Brain pericyte (primary cell): ENCODE data around the gene RETREG1.
"Not testable (repeated sequence)": the region's sequence is repeated elsewhere in the genome, so short reads cannot be mapped to it uniquely, and the experiment has no call there.

ENCODE experiments used
- DNase-seq: peaks from one replicate; pipeline ENCODE4 v3.0.0-alpha.2; 2012; ENCODE audit warnings: low read depth, low spot score

RETREG1 gene

GRCh38 chr5:16486711-16487111, 130.1 kb downstream of the RETREG1 start:
- no peak for DNase-seq

GRCh38 chr5:16485656-16486055, 131.1 kb downstream of the RETREG1 start:
- no peak for DNase-seq

- DNase-seq = no peak
These were observed 132.7 kb downstream of the RETREG1 start for GRCh38 chr5:16484081-16484480.

- no peak for DNase-seq
These were observed 133.4 kb downstream of the RETREG1 start for GRCh38 chr5:16483361-16483760.

GRCh38 chr5:16482891-16483290, 133.9 kb downstream of the RETREG1 start:
- DNase-seq = no peak

GRCh38 chr5:16480821-16481538, 135.8 kb downstream of the RETREG1 start:
- DNase-seq = no peak

- no peak for DNase-seq
These were observed 136.7 kb downstream of the RETREG1 start for GRCh38 chr5:16480144-16480543.

GRCh38 chr5:16477541-16477940, 139.3 kb downstream of the RETREG1 start:
- no peak for DNase-seq

- not testable (repeated sequence) for DNase-seq
These were observed 140.4 kb downstream of the RETREG1 start for GRCh38 chr5:16476417-16476816.

GRCh38 chr5:16471387-16471786, 145.4 kb downstream of the RETREG1 start:
- no peak for DNase-seq

GRCh38 chr5:16467363-16468219, 149.2 kb downstream of the RETREG1 start:
- no peak for DNase-seq

GRCh38 chr5:16465544-16466432, 151.0 kb downstream of the RETREG1 start, which contains the start of gene ZNF622:
ZNF622 (minus strand) TSS chr5:16465800; CDS start chr5:16465665, 135 bp downstream.
- no peak for DNase-seq

- no peak for DNase-seq
These were observed 151.9 kb downstream of the RETREG1 start for GRCh38 chr5:16464664-16465543.

GRCh38 chr5:16464231-16464630, 152.6 kb downstream of the RETREG1 start:
- no peak for DNase-seq

GRCh38 chr5:16461782-16462181, 155.0 kb downstream of the RETREG1 start:
- DNase-seq = no peak

GRCh38 chr5:16461026-16461425, 155.8 kb downstream of the RETREG1 start:
- DNase-seq = no peak

- no peak for DNase-seq
These were observed 157.3 kb downstream of the RETREG1 start for GRCh38 chr5:16459451-16459850.

GRCh38 chr5:16457853-16458252, 158.9 kb downstream of the RETREG1 start:
- no peak for DNase-seq

- no peak for DNase-seq
These were observed 159.3 kb downstream of the RETREG1 start for GRCh38 chr5:16457451-16457850.

GRCh38 chr5:16456103-16456832, 160.5 kb downstream of the RETREG1 start:
- peak; percentile 39 for DNase-seq
